ENCODE data around the gene CLDN3. TPM values are rescaled to one million over a fixed set of nuclear protein-coding genes. Genes with fewer than 3 reads are reported as not detected.

CLDN3 gene
- total and polyA plus RNA-seq, 4 experiments from 2014 or later: not detected

DNA sequence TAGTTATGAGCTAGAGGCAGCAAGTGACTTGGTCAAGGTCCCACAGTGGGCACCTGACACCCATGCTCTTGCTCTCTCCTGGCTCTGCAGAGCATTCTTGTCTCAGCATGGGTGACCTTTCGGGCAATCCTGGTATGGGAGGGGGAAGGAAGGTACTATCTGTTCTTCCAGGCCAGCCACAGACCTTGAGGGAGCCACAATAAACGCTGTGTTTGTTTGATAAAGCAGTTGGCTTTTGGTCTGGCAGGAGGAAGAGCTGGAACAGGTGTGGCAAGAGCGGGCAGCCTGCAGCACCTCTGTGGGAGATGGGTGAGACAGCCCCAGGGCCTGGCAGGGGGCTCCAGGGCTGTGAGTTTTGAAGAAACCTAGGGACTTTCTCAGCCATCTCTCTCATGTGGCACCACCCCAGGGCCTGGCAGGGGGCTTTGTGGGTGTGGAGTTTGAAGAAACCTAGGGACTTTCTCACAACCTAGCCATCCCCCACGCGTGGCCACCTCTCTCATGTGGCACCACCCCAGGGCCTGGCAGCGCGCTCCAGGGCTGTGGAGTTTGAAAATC lies 11.4 kb downstream of the CLDN3 start:
- ChIA-PET CTCF (ENCODE audit: partially characterized antibody) (no interaction called here), POLR2A (ENCODE audit: partially characterized antibody) (no interaction called here)
- Histone ChIP-seq H3K9me3 (ENCODE audit: control insufficient read depth in 1 of 2, low read length in 2 of 2) (no peaks in the 10 kb centered on the region), H3K27ac (ENCODE audit: low read depth, low read length) (no peak overlapping the region), H3K36me3 (ENCODE audit: insufficient read depth, low read length) (no peaks in the 10 kb centered on the region), H3K27me3 (ENCODE audit: insufficient read depth, low read length) (no peaks in the 10 kb centered on the region), H3K4me1 (ENCODE audit: insufficient read depth, low read length) (no peaks in the 10 kb centered on the region), H3K4me3 (ENCODE audit: low read length in 2 of 2) (no peak overlapping the region)
- no peaks in the 10 kb centered on the region for H3K36me3 Mint-ChIP-seq
- no peaks in the 10 kb centered on the region for H3K9me3 Mint-ChIP-seq
- no peaks in the 10 kb centered on the region for H3K4me1 Mint-ChIP-seq
- DNase-seq: no peak
- peaks cover 0 to 2% of the 10 kb centered on the region in 2 donors for H3K27me3 Mint-ChIP-seq
- no peak overlapping the region for H3K4me3 Mint-ChIP-seq
- intact Hi-C loops (cut with micrococcal nuclease): no loop called here
- no peak overlapping the region for H3K27ac Mint-ChIP-seq

- POLR2A ChIA-PET (ENCODE audit: partially characterized antibody): no interaction called here
- Histone ChIP-seq H3K27ac (ENCODE audit: low read depth, low read length) (no peak overlapping the region), H3K27me3 (ENCODE audit: insufficient read depth, low read length) (no peaks in the 10 kb centered on the region), H3K9me3 (ENCODE audit: control insufficient read depth in 1 of 2, low read length in 2 of 2) (no peaks in the 10 kb centered on the region), H3K4me1 (ENCODE audit: insufficient read depth, low read length) (no peaks in the 10 kb centered on the region), H3K4me3 (ENCODE audit: low read length in 2 of 2) (no peak overlapping the region), H3K36me3 (ENCODE audit: insufficient read depth, low read length) (no peaks in the 10 kb centered on the region)
- H3K27me3 Mint-ChIP-seq: peaks cover 3 to 5% of the 10 kb centered on the region in 2 donors
- H3K9me3 Mint-ChIP-seq: no peaks in the 10 kb centered on the region
- intact Hi-C loops (cut with micrococcal nuclease): no loop called here
- no peaks in the 10 kb centered on the region for H3K36me3 Mint-ChIP-seq
- DNase-seq: no peak
- no peaks in the 10 kb centered on the region for H3K4me1 Mint-ChIP-seq
- CTCF ChIA-PET (ENCODE audit: partially characterized antibody): no interaction called here
- no peak overlapping the region for H3K27ac Mint-ChIP-seq
- H3K4me3 Mint-ChIP-seq: no peak overlapping the region
Observed at GRCh38 chr7:73749931-73750776, 19.9 kb downstream of the CLDN3 start.

- POLR2A ChIA-PET (ENCODE audit: partially characterized antibody): no interaction called here
- no peak for DNase-seq
Observed at GRCh38 chr7:73746378-73746777, 23.7 kb downstream of the CLDN3 start.

GRCh38 chr7:73742753-73743641 lies 27.1 kb downstream of the CLDN3 start:
- H3K4me1 Mint-ChIP-seq: peaks cover under 1 to 9% (median 2%) of the 10 kb centered on the region in 4 donors
- POLR2A ChIA-PET (ENCODE audit: partially characterized antibody): no interaction called here
- intact Hi-C loops (cut with micrococcal nuclease): no loop called here
- H3K36me3 ChIP-seq (ENCODE audit: insufficient read depth, low read length): no peaks in the 10 kb centered on the region
- no peaks in the 10 kb centered on the region for H3K9me3 ChIP-seq (ENCODE audit: control insufficient read depth in 1 of 2, low read length in 2 of 2)
- no peak for DNase-seq
- no peaks in the 10 kb centered on the region for H3K27me3 ChIP-seq (ENCODE audit: insufficient read depth, low read length)
- H3K9me3 Mint-ChIP-seq: no peaks in the 10 kb centered on the region
- no peak overlapping the region for H3K4me3 Mint-ChIP-seq
- CTCF ChIA-PET (ENCODE audit: partially characterized antibody): no interaction called here
- peaks cover 0 to 4% of the 10 kb centered on the region in 2 donors for H3K36me3 Mint-ChIP-seq
- no peak overlapping the region for H3K27ac ChIP-seq (ENCODE audit: low read depth, low read length)
- H3K27me3 Mint-ChIP-seq: no peaks in the 10 kb centered on the region
- H3K4me1 ChIP-seq (ENCODE audit: insufficient read depth, low read length): peaks cover 6% of the 10 kb centered on the region
- H3K27ac Mint-ChIP-seq: peak overlapping the region in 1 of 7 donors; percentile 60
- H3K4me3 ChIP-seq (ENCODE audit: low read length in 2 of 2): no peak overlapping the region

More at GRCh38 chr7:73746378-73746777, 23.7 kb downstream of the CLDN3 start:
- Histone ChIP-seq H3K4me3 (ENCODE audit: low read length in 2 of 2) (no peak overlapping the region), H3K4me1 (ENCODE audit: insufficient read depth, low read length) (no peaks in the 10 kb centered on the region), H3K27ac (ENCODE audit: low read depth, low read length) (no peak overlapping the region), H3K27me3 (ENCODE audit: insufficient read depth, low read length) (no peaks in the 10 kb centered on the region), H3K9me3 (ENCODE audit: control insufficient read depth in 1 of 2, low read length in 2 of 2) (no peaks in the 10 kb centered on the region), H3K36me3 (ENCODE audit: insufficient read depth, low read length) (no peaks in the 10 kb centered on the region)
- Mint-ChIP-seq H3K4me3 (no peak overlapping the region), H3K36me3 (no peaks in the 10 kb centered on the region), H3K27ac (no peak overlapping the region), H3K4me1 (no peaks in the 10 kb centered on the region), H3K9me3 (no peaks in the 10 kb centered on the region), H3K27me3 (peaks cover 3% of the 10 kb centered on the region in 2 donors)
- intact Hi-C loops (cut with micrococcal nuclease): no loop called here
- CTCF ChIA-PET (ENCODE audit: partially characterized antibody): no interaction called here

GRCh38 chr7:73742338-73742752 lies 27.7 kb downstream of the CLDN3 start:
- H3K27me3 Mint-ChIP-seq: no peaks in the 10 kb centered on the region

GRCh38 chr7:73741600-73741999 lies 28.5 kb downstream of the CLDN3 start:
- no peaks in the 10 kb centered on the region for H3K9me3 ChIP-seq (ENCODE audit: control insufficient read depth in 1 of 2, low read length in 2 of 2)
- DNase-seq: no peak
- H3K4me3 Mint-ChIP-seq: peak overlapping the region in 1 of 8 donors; percentile 21
- CTCF ChIA-PET (ENCODE audit: partially characterized antibody): no interaction called here
- H3K27me3 ChIP-seq (ENCODE audit: insufficient read depth, low read length): no peaks in the 10 kb centered on the region
- intact Hi-C loops (cut with micrococcal nuclease): no loop called here
- H3K36me3 ChIP-seq (ENCODE audit: insufficient read depth, low read length): no peaks in the 10 kb centered on the region
- no peak overlapping the region for H3K4me3 ChIP-seq (ENCODE audit: low read length in 2 of 2)
- H3K27ac ChIP-seq (ENCODE audit: low read depth, low read length): no peak overlapping the region
- POLR2A ChIA-PET (ENCODE audit: partially characterized antibody): no interaction called here
- peaks cover 2 to 14% (median 7%) of the 10 kb centered on the region in 4 donors for H3K4me1 Mint-ChIP-seq
- no peaks in the 10 kb centered on the region for H3K27me3 Mint-ChIP-seq
- H3K27ac Mint-ChIP-seq: peak overlapping the region in 1 of 7 donors; percentile 35
- H3K36me3 Mint-ChIP-seq: peaks cover 0 to 4% of the 10 kb centered on the region in 2 donors
- no peaks in the 10 kb centered on the region for H3K9me3 Mint-ChIP-seq
- peaks cover 13% of the 10 kb centered on the region for H3K4me1 ChIP-seq (ENCODE audit: insufficient read depth, low read length)

More at GRCh38 chr7:73742338-73742752, 27.7 kb downstream of the CLDN3 start:
- H3K4me1 Mint-ChIP-seq: peaks cover 2 to 9% (median 6%) of the 10 kb centered on the region in 4 donors
- peaks cover 12% of the 10 kb centered on the region for H3K4me1 ChIP-seq (ENCODE audit: insufficient read depth, low read length)
- H3K4me3 ChIP-seq (ENCODE audit: low read length in 2 of 2): no peak overlapping the region
- intact Hi-C loops (cut with micrococcal nuclease): no loop called here
- no peak for DNase-seq
- no peak overlapping the region for H3K4me3 Mint-ChIP-seq
- H3K36me3 Mint-ChIP-seq: peaks cover 0 to 4% of the 10 kb centered on the region in 2 donors
- H3K27ac ChIP-seq (ENCODE audit: low read depth, low read length): no peak overlapping the region
- H3K9me3 ChIP-seq (ENCODE audit: control insufficient read depth in 1 of 2, low read length in 2 of 2): no peaks in the 10 kb centered on the region
- H3K27me3 ChIP-seq (ENCODE audit: insufficient read depth, low read length): no peaks in the 10 kb centered on the region
- POLR2A ChIA-PET (ENCODE audit: partially characterized antibody): no interaction called here
- CTCF ChIA-PET (ENCODE audit: partially characterized antibody): no interaction called here
- H3K9me3 Mint-ChIP-seq: no peaks in the 10 kb centered on the region
- no peaks in the 10 kb centered on the region for H3K36me3 ChIP-seq (ENCODE audit: insufficient read depth, low read length)
- no peak overlapping the region for H3K27ac Mint-ChIP-seq

- Histone ChIP-seq H3K9me3 (ENCODE audit: control insufficient read depth in 1 of 2, low read length in 2 of 2) (no peaks in the 10 kb centered on the region), H3K4me1 (ENCODE audit: insufficient read depth, low read length) (peaks cover 13% of the 10 kb centered on the region), H3K4me3 (ENCODE audit: low read length in 2 of 2) (no peak overlapping the region), H3K27ac (ENCODE audit: low read depth, low read length) (no peak overlapping the region), H3K36me3 (ENCODE audit: insufficient read depth, low read length) (no peaks in the 10 kb centered on the region), H3K27me3 (ENCODE audit: insufficient read depth, low read length) (no peaks in the 10 kb centered on the region)
- intact Hi-C loops (cut with micrococcal nuclease): no loop called here
- no peak for DNase-seq
- H3K4me1 Mint-ChIP-seq: peaks cover 2 to 16% (median 7%) of the 10 kb centered on the region in 4 donors
- no peaks in the 10 kb centered on the region for H3K9me3 Mint-ChIP-seq
- H3K27me3 Mint-ChIP-seq: no peaks in the 10 kb centered on the region
- peaks cover 0 to 7% of the 10 kb centered on the region in 2 donors for H3K36me3 Mint-ChIP-seq
- peak overlapping the region in 6 of 8 donors; percentile 23 to 45 (median 38) for H3K4me3 Mint-ChIP-seq
- peak overlapping the region in 3 of 7 donors; percentile 29 to 87 (median 33) for H3K27ac Mint-ChIP-seq
- ChIA-PET POLR2A (ENCODE audit: partially characterized antibody) (no interaction called here), CTCF (ENCODE audit: partially characterized antibody) (interaction anchor here (2.6 to 9.7 kb wide), 2 partner anchors 115 to 135 kb away, joined by 16 to 142 read pairs; no protein-coding TSS in a partner anchor)
Observed at GRCh38 chr7:73740771-73741170, 29.3 kb downstream of the CLDN3 start.

Data from CD4-positive, alpha-beta memory T cell (primary cell).